H9 (cell line): ENCODE results near the gene FBXO2. TPM values are rescaled to one million over a fixed set of nuclear protein-coding genes. Genes with fewer than 3 reads are reported as not detected.

Experiments
- DNase-seq: peaks from one replicate; pipeline ENCODE4 v3.0.0-alpha.2; 2017
- H2AFZ ChIP-seq: one replicate; pipeline ENCODE4 v1.6.1; 2013; ENCODE audit warnings: mild to moderate bottlenecking, low read length, control low read depth, moderate library complexity
- H2AK5ac ChIP-seq: 2 replicates; pipeline ENCODE4 v1.6.1; 2013; ENCODE audit warnings: low read length, control low read depth, mixed read lengths; ENCODE audit not compliant: insufficient read length
- H2BK120ac ChIP-seq: one replicate; pipeline ENCODE4 v1.6.1; 2013; ENCODE audit warnings: low read depth, mild to moderate bottlenecking, low read length, control low read depth, inconsistent platforms; ENCODE audit not compliant: poor library complexity, severe bottlenecking
- H2BK12ac ChIP-seq: 2 replicates; pipeline ENCODE4 v1.6.1; 2013; ENCODE audit warnings: low read length, control low read depth, mixed read lengths, low read depth; ENCODE audit not compliant: insufficient read length
- H2BK15ac ChIP-seq: 2 replicates; pipeline ENCODE4 v1.6.1; 2013; ENCODE audit warnings: low read depth, low read length, control low read depth
- H2BK20ac ChIP-seq: one replicate; pipeline ENCODE4 v1.6.1; 2013; ENCODE audit warnings: low read depth, mild to moderate bottlenecking, low read length, control low read depth, inconsistent platforms; ENCODE audit not compliant: poor library complexity, severe bottlenecking
- H2BK5ac ChIP-seq: 2 replicates; pipeline ENCODE4 v1.6.1; 2013; ENCODE audit warnings: low read length, control low read depth, mixed read lengths; ENCODE audit not compliant: insufficient read length
- H3K14ac ChIP-seq: 2 replicates; pipeline ENCODE4 v1.6.1; 2013; ENCODE audit warnings: low read length, control low read depth; ENCODE audit not compliant: insufficient read depth
- H3K18ac ChIP-seq: 2 replicates; pipeline ENCODE4 v1.6.1; 2013; ENCODE audit warnings: low read depth, mild to moderate bottlenecking, mixed read lengths, low read length, control low read depth; ENCODE audit not compliant: insufficient read length
- H3K23ac ChIP-seq: 2 replicates; pipeline ENCODE4 v1.6.1; 2013; ENCODE audit warnings: low read length, control low read depth, mixed read lengths, low read depth; ENCODE audit not compliant: insufficient read length
- H3K23me2 ChIP-seq: 2 replicates; pipeline ENCODE4 v1.6.1; 2013; ENCODE audit warnings: low read depth, mild to moderate bottlenecking, mixed read lengths, low read length, control low read depth; ENCODE audit not compliant: insufficient read length, poor library complexity, severe bottlenecking
- H3K27ac ChIP-seq: 2 replicates; pipeline ENCODE4 v1.5.1; 2013; ENCODE audit warnings: low read length, control low read depth, mixed read lengths, low read depth; ENCODE audit not compliant: insufficient read length
- H3K27me3 ChIP-seq: 2 replicates; pipeline ENCODE4 v1.6.1; 2013; ENCODE audit warnings: low read length, control low read depth, inconsistent platforms; ENCODE audit not compliant: insufficient read depth
- H3K4ac ChIP-seq: 2 replicates; pipeline ENCODE4 v1.6.1; 2013; ENCODE audit warnings: low read depth, mild to moderate bottlenecking, control low read depth, inconsistent platforms, low read length, moderate library complexity
- H3K4me1 ChIP-seq: 2 replicates; pipeline ENCODE4 v1.6.1; 2013; ENCODE audit warnings: low read length, control low read depth, inconsistent platforms; ENCODE audit not compliant: insufficient read depth
- H3K4me2 ChIP-seq: 2 replicates; pipeline ENCODE4 v1.6.1; 2013; ENCODE audit warnings: low read length, control low read depth, mixed read lengths; ENCODE audit not compliant: insufficient read length, insufficient read depth
- H3K56ac ChIP-seq: 2 replicates; pipeline ENCODE4 v1.6.1; 2013; ENCODE audit warnings: low read depth, mild to moderate bottlenecking, mixed read lengths, low read length, control low read depth; ENCODE audit not compliant: insufficient read length
- H3K79me1 ChIP-seq: 2 replicates; pipeline ENCODE4 v1.6.1; 2013; ENCODE audit warnings: low read depth, mild to moderate bottlenecking, moderate library complexity, low read length, control low read depth, inconsistent platforms; ENCODE audit not compliant: insufficient read depth, poor library complexity, severe bottlenecking
- H3K79me2 ChIP-seq: 2 replicates; pipeline ENCODE4 v1.6.1; 2013; ENCODE audit warnings: low read length, control low read depth, inconsistent platforms; ENCODE audit not compliant: insufficient read depth
- H3K9ac ChIP-seq: 2 replicates; pipeline ENCODE4 v1.6.1; 2013; ENCODE audit warnings: low read length, control low read depth, mixed read lengths; ENCODE audit not compliant: insufficient read length; ENCODE audit errors: extremely low read depth
- H3K9me3 ChIP-seq: one replicate; pipeline ENCODE4 v1.6.1; 2013; ENCODE audit warnings: low read depth, low read length, inconsistent platforms; ENCODE audit not compliant: control insufficient read depth
- H3T11ph ChIP-seq: one replicate; pipeline ENCODE4 v1.6.1; 2013; ENCODE audit warnings: mild to moderate bottlenecking, low read length, control low read depth, inconsistent platforms
- H4K20me1 ChIP-seq: one replicate; pipeline ENCODE4 v1.6.1; 2013; ENCODE audit not compliant: control insufficient read depth, insufficient read length, insufficient read depth
- H4K5ac ChIP-seq: 2 replicates; pipeline ENCODE4 v1.6.1; 2013; ENCODE audit warnings: low read depth, mild to moderate bottlenecking, mixed read lengths, low read length, control low read depth; ENCODE audit not compliant: insufficient read length
- H4K8ac ChIP-seq: replicated peaks from 2 replicates; pipeline ENCODE4 v1.6.1; 2013; ENCODE audit warnings: low read length, control low read depth, mixed read lengths, low read depth; ENCODE audit not compliant: insufficient read length
- H4K91ac ChIP-seq: 2 replicates; pipeline ENCODE4 v1.6.1; 2013; ENCODE audit warnings: low read depth, mild to moderate bottlenecking, moderate library complexity, mixed read lengths, low read length, control low read depth; ENCODE audit not compliant: insufficient read length
- H3K27ac Mint-ChIP-seq, 3 experiments: 2 replicates in 2 of 3; 3 replicates in 1 of 3; pipeline ENCODE4 v1.8.0; 2020 to 2021; ENCODE audit warnings: mixed read lengths in 3 of 3, mild to moderate bottlenecking in 1 of 3, moderate library complexity in 1 of 3
- H3K27me3 Mint-ChIP-seq: 2 replicates; pipeline ENCODE4 v1.8.0; 2021; ENCODE audit warnings: low read depth, mild to moderate bottlenecking, moderate library complexity, mixed read lengths
- H3K36me3 Mint-ChIP-seq, 3 experiments: 2 replicates in 2 of 3; 3 replicates in 1 of 3; pipeline ENCODE4 v1.8.0; 2020 to 2021; ENCODE audit warnings: low read depth in 3 of 3, mixed read lengths in 3 of 3; ENCODE audit not compliant: insufficient read depth in 1 of 3
- H3K4me1 Mint-ChIP-seq, 2 experiments: 2 replicates each; pipeline ENCODE4 v1.8.0; 2020; ENCODE audit warnings: mixed read lengths in 2 of 2
- H3K4me3 Mint-ChIP-seq, 2 experiments: 2 replicates in 1 of 2; 3 replicates in 1 of 2; pipeline ENCODE4 v1.8.0; 2020 to 2021; ENCODE audit warnings: mild to moderate bottlenecking in 2 of 2, mixed read lengths in 2 of 2, moderate library complexity in 1 of 2
- H3K9me3 Mint-ChIP-seq, 2 experiments: 2 replicates in 1 of 2; 3 replicates in 1 of 2; pipeline ENCODE4 v1.8.0; 2020; ENCODE audit warnings: mild to moderate bottlenecking in 2 of 2, mixed read lengths in 2 of 2, moderate library complexity in 1 of 2
- CTCF ChIP-seq: fragments of 200-600 bp; sonication (generic); conservative IDR thresholded peaks from 3 replicates; pipeline ENCODE4 v1.8.0; 2021; ENCODE audit warnings: antibody characterized with exemption, mild to moderate bottlenecking
- WGBS: extraction: QIAGEN DNeasy Blood & Tissue Kit; methylation state at CpG from one replicate; pipeline ENCODE4 v1.1.7; 2013; ENCODE audit warnings: missing lambda C conversion rate, low lambda C conversion rate, mixed read lengths; ENCODE audit not compliant: insufficient read length; ENCODE audit errors: extremely low coverage; 5-methylcytosine and 5-hydroxymethylcytosine counted together
- total RNA-seq: library from RNA; stranded (reverse); gene quantifications from 2 replicates; pipeline ENCODE4 v1.2.1, GENCODE V29; 2021

Gene FBXO2
- total RNA-seq, 1 experiment from 2014 or later = 28.9 TPM

GRCh38 chr1:11622398-11622797 is 31.8 kb downstream of the FBXO2 start:
- no peak for TF ChIP-seq CTCF
- Histone ChIP-seq H3K4me2 (no peak overlapping the region), H3K27me3 (no peaks in the 10 kb centered on the region), H3K4me1 (no peaks in the 10 kb centered on the region), H3K9ac (no peak overlapping the region), H4K91ac (no peak overlapping the region), H2BK20ac (no peak overlapping the region), H3K23me2 (no peaks in the 10 kb centered on the region), H2BK12ac (no peak overlapping the region), H2BK120ac (no peak overlapping the region), H3K4ac (no peak overlapping the region), H2BK15ac (no peak overlapping the region), H3K14ac (no peak overlapping the region), H3T11ph (no peak overlapping the region), H2AFZ (no peak overlapping the region), H2AK5ac (no peak overlapping the region), H2BK5ac (no peak overlapping the region), H4K20me1 (no peaks in the 10 kb centered on the region), H3K79me2 (no peaks in the 10 kb centered on the region), H3K23ac (no peak overlapping the region), H3K9me3 (no peaks in the 10 kb centered on the region), H4K5ac (no peak overlapping the region), H3K79me1 (no peaks in the 10 kb centered on the region), H4K8ac (no peak overlapping the region), H3K18ac (no peak overlapping the region), H3K27ac (no peak overlapping the region), H3K56ac (no peak overlapping the region)
- H3K36me3 Mint-ChIP-seq = peaks cover 0 to 2% (median 0%) of the 10 kb centered on the region in 3 experiments; a peak in 2 of 7 replicates
- no peaks in the 10 kb centered on the region; a peak in 1 of 5 replicates for H3K9me3 Mint-ChIP-seq
- H3K27ac Mint-ChIP-seq = no peak overlapping the region
- H3K4me3 Mint-ChIP-seq = no peak overlapping the region
- H3K4me1 Mint-ChIP-seq = peaks cover 0 to 9% of the 10 kb centered on the region in 2 experiments; a peak in 2 of 4 replicates
- WGBS = no CpG with 5 or more reads among the region's 3 CpGs
- H3K27me3 Mint-ChIP-seq = peaks cover 7% of the 10 kb centered on the region
- no peak for DNase-seq
